ENCODE results near the gene HSP90B1. TPM values are rescaled to one million over a fixed set of nuclear protein-coding genes. Genes with fewer than 3 reads are reported as not detected.

The HSP90B1 gene
- total and polyA plus RNA-seq, 2 of the 13 experiments (the other 11 are each of a cell fraction or from before 2014, with no cell fraction given), result 800 to 954 TPM

DNA sequence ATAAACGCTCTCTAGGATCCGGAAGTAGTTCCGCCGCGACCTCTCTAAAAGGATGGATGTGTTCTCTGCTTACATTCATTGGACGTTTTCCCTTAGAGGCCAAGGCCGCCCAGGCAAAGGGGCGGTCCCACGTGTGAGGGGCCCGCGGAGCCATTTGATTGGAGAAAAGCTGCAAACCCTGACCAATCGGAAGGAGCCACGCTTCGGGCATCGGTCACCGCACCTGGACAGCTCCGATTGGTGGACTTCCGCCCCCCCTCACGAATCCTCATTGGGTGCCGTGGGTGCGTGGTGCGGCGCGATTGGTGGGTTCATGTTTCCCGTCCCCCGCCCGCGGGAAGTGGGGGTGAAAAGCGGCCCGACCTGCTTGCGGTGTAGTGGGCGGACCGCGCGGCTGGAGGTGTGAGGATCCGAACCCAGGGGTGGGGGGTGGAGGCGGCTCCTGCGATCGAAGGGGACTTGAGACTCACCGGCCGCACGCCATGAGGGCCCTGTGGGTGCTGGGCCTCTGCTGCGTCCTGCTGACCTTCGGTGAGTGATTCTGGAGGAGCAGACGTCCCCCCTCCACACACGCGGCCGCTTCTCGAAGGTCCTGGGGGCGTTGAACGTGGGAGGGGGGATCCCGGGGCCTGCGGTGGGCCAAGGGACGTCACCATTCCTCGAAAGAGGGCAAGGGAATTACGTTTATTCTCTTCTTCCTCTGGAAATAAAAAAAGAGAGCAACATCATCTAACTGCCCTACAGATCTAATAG is at the start of gene HSP90B1 (continued):
- TF ChIP-seq, protein P1, sequence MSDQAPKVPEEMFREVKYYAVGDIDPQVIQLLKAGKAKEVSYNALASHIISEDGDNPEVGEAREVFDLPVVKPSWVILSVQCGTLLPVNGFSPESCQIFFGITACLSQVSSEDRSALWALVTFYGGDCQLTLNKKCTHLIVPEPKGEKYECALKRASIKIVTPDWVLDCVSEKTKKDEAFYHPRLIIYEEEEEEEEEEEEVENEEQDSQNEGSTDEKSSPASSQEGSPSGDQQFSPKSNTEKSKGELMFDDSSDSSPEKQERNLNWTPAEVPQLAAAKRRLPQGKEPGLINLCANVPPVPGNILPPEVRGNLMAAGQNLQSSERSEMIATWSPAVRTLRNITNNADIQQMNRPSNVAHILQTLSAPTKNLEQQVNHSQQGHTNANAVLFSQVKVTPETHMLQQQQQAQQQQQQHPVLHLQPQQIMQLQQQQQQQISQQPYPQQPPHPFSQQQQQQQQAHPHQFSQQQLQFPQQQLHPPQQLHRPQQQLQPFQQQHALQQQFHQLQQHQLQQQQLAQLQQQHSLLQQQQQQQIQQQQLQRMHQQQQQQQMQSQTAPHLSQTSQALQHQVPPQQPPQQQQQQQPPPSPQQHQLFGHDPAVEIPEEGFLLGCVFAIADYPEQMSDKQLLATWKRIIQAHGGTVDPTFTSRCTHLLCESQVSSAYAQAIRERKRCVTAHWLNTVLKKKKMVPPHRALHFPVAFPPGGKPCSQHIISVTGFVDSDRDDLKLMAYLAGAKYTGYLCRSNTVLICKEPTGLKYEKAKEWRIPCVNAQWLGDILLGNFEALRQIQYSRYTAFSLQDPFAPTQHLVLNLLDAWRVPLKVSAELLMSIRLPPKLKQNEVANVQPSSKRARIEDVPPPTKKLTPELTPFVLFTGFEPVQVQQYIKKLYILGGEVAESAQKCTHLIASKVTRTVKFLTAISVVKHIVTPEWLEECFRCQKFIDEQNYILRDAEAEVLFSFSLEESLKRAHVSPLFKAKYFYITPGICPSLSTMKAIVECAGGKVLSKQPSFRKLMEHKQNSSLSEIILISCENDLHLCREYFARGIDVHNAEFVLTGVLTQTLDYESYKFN (CRISPR knock-in tag; conservative IDR thresholded peaks at IDR 0.05), result no peak; the same call in 1 of the 2 replicates
- TF ChIP-seq GZF1 (CRISPR knock-in tag; IDR thresholded peaks at IDR 0.05), result no peak
- TF ChIP-seq NAIF1 (CRISPR knock-in tag; IDR thresholded peaks at IDR 0.05; ENCODE audit: borderline replicate concordance), result no peak
- TF ChIP-seq, protein P2, sequence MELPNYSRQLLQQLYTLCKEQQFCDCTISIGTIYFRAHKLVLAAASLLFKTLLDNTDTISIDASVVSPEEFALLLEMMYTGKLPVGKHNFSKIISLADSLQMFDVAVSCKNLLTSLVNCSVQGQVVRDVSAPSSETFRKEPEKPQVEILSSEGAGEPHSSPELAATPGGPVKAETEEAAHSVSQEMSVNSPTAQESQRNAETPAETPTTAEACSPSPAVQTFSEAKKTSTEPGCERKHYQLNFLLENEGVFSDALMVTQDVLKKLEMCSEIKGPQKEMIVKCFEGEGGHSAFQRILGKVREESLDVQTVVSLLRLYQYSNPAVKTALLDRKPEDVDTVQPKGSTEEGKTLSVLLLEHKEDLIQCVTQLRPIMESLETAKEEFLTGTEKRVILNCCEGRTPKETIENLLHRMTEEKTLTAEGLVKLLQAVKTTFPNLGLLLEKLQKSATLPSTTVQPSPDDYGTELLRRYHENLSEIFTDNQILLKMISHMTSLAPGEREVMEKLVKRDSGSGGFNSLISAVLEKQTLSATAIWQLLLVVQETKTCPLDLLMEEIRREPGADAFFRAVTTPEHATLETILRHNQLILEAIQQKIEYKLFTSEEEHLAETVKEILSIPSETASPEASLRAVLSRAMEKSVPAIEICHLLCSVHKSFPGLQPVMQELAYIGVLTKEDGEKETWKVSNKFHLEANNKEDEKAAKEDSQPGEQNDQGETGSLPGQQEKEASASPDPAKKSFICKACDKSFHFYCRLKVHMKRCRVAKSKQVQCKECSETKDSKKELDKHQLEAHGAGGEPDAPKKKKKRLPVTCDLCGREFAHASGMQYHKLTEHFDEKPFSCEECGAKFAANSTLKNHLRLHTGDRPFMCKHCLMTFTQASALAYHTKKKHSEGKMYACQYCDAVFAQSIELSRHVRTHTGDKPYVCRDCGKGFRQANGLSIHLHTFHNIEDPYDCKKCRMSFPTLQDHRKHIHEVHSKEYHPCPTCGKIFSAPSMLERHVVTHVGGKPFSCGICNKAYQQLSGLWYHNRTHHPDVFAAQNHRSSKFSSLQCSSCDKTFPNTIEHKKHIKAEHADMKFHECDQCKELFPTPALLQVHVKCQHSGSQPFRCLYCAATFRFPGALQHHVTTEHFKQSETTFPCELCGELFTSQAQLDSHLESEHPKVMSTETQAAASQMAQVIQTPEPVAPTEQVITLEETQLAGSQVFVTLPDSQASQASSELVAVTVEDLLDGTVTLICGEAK (IDR thresholded peaks at IDR 0.05), result 0 out of 2 replicates have a peak, but pooled peaks have one; percentile 45
- TF ChIP-seq, protein P2 (CRISPR knock-in tag; IDR thresholded peaks at IDR 0.05), result peak; percentile 75; the same call in 1 of the 2 replicates
- TF ChIP-seq ZFP90 (CRISPR knock-in tag; IDR thresholded peaks at IDR 0.05; ENCODE audit: borderline replicate concordance), result peak; percentile 76
- TF ChIP-seq ZNF879 (CRISPR knock-in tag; IDR thresholded peaks at IDR 0.05), result no peak
- no peak for TF ChIP-seq ZNF296 (CRISPR knock-in tag; conservative IDR thresholded peaks at IDR 0.05)
- TF ChIP-seq, protein P3, sequence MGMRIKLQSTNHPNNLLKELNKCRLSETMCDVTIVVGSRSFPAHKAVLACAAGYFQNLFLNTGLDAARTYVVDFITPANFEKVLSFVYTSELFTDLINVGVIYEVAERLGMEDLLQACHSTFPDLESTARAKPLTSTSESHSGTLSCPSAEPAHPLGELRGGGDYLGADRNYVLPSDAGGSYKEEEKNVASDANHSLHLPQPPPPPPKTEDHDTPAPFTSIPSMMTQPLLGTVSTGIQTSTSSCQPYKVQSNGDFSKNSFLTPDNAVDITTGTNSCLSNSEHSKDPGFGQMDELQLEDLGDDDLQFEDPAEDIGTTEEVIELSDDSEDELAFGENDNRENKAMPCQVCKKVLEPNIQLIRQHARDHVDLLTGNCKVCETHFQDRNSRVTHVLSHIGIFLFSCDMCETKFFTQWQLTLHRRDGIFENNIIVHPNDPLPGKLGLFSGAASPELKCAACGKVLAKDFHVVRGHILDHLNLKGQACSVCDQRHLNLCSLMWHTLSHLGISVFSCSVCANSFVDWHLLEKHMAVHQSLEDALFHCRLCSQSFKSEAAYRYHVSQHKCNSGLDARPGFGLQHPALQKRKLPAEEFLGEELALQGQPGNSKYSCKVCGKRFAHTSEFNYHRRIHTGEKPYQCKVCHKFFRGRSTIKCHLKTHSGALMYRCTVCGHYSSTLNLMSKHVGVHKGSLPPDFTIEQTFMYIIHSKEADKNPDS (CRISPR knock-in tag; IDR thresholded peaks at IDR 0.05), result no peak
- TF ChIP-seq CBX1 (IDR thresholded peaks at IDR 0.05; ENCODE audit: low read depth), result peak; percentile 64
- TF ChIP-seq ZFP36L1 (CRISPR knock-in tag; IDR thresholded peaks at IDR 0.05), result peak; percentile 90; the same call in 1 of the 2 replicates
- peak; percentile 72 for TF ChIP-seq GABPA (IDR thresholded peaks at IDR 0.05; ENCODE audit: low read depth, low read length)
- peak; percentile 95 for TF ChIP-seq GABPA (CRISPR knock-in tag; IDR thresholded peaks at IDR 0.05; ENCODE audit: low read depth)
- TF ChIP-seq, protein P4, sequence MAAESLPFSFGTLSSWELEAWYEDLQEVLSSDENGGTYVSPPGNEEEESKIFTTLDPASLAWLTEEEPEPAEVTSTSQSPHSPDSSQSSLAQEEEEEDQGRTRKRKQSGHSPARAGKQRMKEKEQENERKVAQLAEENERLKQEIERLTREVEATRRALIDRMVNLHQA (CRISPR knock-in tag; IDR thresholded peaks at IDR 0.05), result no peak
